ENCODE measurements around the gene COA6. TPM values are rescaled to one million over a fixed set of nuclear protein-coding genes. Genes with fewer than 3 reads are reported as not detected.
"Not testable (repeated sequence)": the region's sequence is repeated elsewhere in the genome, so short reads cannot be mapped to it uniquely, and the experiment has no call there.

Gene COA6
- total RNA-seq, 1 donor from 2014 or later: 25.0 TPM

GRCh38 chr1:234398849-234399381, 25.7 kb downstream of the COA6 start:
- Histone ChIP-seq H3K27me3 (no peaks in the 10 kb centered on the region), H3K27ac (peak overlapping the region; percentile 58), H3K9me3 (no peaks in the 10 kb centered on the region), H3K4me3 (peak overlapping the region; percentile 11), H3K36me3 (no peaks in the 10 kb centered on the region), H3K4me1 (peaks cover 10% of the 10 kb centered on the region)
- no peak for DNase-seq
- no peak for TF ChIP-seq CTCF (IDR thresholded peaks at IDR 0.05)
- intact Hi-C loops (cut with DNase I): no loop called here
- ATAC-seq: peak; percentile 44

GRCh38 chr1:234399515-234399914, 26.3 kb downstream of the COA6 start:
- H3K36me3 ChIP-seq; H3K9me3 ChIP-seq; ATAC-seq; DNase-seq; H3K4me3 ChIP-seq; H3K27me3 ChIP-seq; intact Hi-C loops (cut with DNase I): not testable (repeated sequence)
- H3K4me1 ChIP-seq: peaks cover 10% of the 10 kb centered on the region
- H3K27ac ChIP-seq: peak overlapping the region; percentile 58

GRCh38 chr1:234400773-234401172, 27.5 kb downstream of the COA6 start:
- intact Hi-C loops (cut with DNase I): no loop called here
- DNase-seq: no peak
- no peak for ATAC-seq
- H3K27me3 ChIP-seq: no peaks in the 10 kb centered on the region
- peak overlapping the region; percentile 65 for H3K27ac ChIP-seq
- peak overlapping the region; percentile 9 for H3K4me3 ChIP-seq
- H3K4me1 ChIP-seq: peaks cover 10% of the 10 kb centered on the region
- H3K9me3 ChIP-seq: no peaks in the 10 kb centered on the region
- no peak for TF ChIP-seq CTCF (IDR thresholded peaks at IDR 0.05)
- peaks cover 7% of the 10 kb centered on the region for H3K36me3 ChIP-seq

GRCh38 chr1:234401658-234402057, 28.4 kb downstream of the COA6 start:
- Histone ChIP-seq H3K4me1 (peaks cover 10% of the 10 kb centered on the region), H3K27ac (no peak overlapping the region), H3K36me3 (peaks cover 7% of the 10 kb centered on the region), H3K4me3 (no peak overlapping the region), H3K27me3 (no peaks in the 10 kb centered on the region), H3K9me3 (no peaks in the 10 kb centered on the region)
- TF ChIP-seq CTCF (IDR thresholded peaks at IDR 0.05): no peak
- ATAC-seq (no peak), DNase-seq (no peak)
- intact Hi-C loops (cut with DNase I): no loop called here

GRCh38 chr1:234402939-234403338, 29.7 kb downstream of the COA6 start:
- Histone ChIP-seq H3K27ac (no peak overlapping the region), H3K4me3 (no peak overlapping the region), H3K4me1 (peaks cover 10% of the 10 kb centered on the region), H3K27me3 (no peaks in the 10 kb centered on the region), H3K9me3 (no peaks in the 10 kb centered on the region), H3K36me3 (peaks cover 7% of the 10 kb centered on the region)
- TF ChIP-seq CTCF (IDR thresholded peaks at IDR 0.05): no peak
- intact Hi-C loops (cut with DNase I): no loop called here
- DNase-seq (no peak), ATAC-seq (no peak)

GRCh38 chr1:234405676-234406075, 32.4 kb downstream of the COA6 start:
- intact Hi-C loops (cut with DNase I): no loop called here
- H3K4me1 ChIP-seq: peaks cover 5% of the 10 kb centered on the region
- ATAC-seq: no peak
- H3K9me3 ChIP-seq: no peaks in the 10 kb centered on the region
- no peak overlapping the region for H3K27ac ChIP-seq
- H3K4me3 ChIP-seq: no peak overlapping the region
- no peak for DNase-seq
- no peaks in the 10 kb centered on the region for H3K27me3 ChIP-seq
- peaks cover 21% of the 10 kb centered on the region for H3K36me3 ChIP-seq
- no peak for TF ChIP-seq CTCF (IDR thresholded peaks at IDR 0.05)
